ENCODE data around the gene UBR2. TPM values are rescaled to one million over a fixed set of nuclear protein-coding genes. Genes with fewer than 3 reads are reported as not detected.

The UBR2 gene
- total RNA-seq, 1 donor from 2014 or later: 16.6 TPM

DNA sequence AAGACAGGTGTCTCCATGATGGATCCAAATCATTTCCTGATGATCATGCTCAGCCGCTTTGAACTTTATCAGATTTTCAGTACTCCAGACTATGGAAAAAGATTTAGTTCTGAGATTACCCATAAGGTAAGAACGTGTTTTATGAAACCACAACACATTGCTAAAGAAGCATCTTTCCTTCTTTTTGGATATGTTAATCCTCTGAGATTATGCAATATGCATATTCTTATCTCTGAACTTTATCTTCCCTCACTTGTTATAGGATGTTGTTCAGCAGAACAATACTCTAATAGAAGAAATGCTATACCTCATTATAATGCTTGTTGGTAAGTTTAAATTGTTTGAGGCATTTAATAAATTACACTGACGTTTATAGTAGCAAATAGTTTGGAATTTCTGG is 80.4 kb downstream of the UBR2 start:
- TF ChIP-seq, protein P1, sequence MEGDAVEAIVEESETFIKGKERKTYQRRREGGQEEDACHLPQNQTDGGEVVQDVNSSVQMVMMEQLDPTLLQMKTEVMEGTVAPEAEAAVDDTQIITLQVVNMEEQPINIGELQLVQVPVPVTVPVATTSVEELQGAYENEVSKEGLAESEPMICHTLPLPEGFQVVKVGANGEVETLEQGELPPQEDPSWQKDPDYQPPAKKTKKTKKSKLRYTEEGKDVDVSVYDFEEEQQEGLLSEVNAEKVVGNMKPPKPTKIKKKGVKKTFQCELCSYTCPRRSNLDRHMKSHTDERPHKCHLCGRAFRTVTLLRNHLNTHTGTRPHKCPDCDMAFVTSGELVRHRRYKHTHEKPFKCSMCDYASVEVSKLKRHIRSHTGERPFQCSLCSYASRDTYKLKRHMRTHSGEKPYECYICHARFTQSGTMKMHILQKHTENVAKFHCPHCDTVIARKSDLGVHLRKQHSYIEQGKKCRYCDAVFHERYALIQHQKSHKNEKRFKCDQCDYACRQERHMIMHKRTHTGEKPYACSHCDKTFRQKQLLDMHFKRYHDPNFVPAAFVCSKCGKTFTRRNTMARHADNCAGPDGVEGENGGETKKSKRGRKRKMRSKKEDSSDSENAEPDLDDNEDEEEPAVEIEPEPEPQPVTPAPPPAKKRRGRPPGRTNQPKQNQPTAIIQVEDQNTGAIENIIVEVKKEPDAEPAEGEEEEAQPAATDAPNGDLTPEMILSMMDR (IDR thresholded peaks at IDR 0.05; ENCODE audit: insufficient read depth, low read length, severe bottlenecking): no peak
- FAIRE-seq: no peak
- DNase-seq (ENCODE audit: low read depth): no peak
- no peak overlapping the region for H3K4me3 ChIP-seq (ENCODE audit: low read depth, low read length)
- H3K36me3 ChIP-seq (ENCODE audit: control insufficient read depth, insufficient read depth, low read length): peaks cover 17% of the 10 kb centered on the region
- no peaks in the 10 kb centered on the region for H3K27me3 ChIP-seq (ENCODE audit: control insufficient read depth, insufficient read depth, low read length)

DNA sequence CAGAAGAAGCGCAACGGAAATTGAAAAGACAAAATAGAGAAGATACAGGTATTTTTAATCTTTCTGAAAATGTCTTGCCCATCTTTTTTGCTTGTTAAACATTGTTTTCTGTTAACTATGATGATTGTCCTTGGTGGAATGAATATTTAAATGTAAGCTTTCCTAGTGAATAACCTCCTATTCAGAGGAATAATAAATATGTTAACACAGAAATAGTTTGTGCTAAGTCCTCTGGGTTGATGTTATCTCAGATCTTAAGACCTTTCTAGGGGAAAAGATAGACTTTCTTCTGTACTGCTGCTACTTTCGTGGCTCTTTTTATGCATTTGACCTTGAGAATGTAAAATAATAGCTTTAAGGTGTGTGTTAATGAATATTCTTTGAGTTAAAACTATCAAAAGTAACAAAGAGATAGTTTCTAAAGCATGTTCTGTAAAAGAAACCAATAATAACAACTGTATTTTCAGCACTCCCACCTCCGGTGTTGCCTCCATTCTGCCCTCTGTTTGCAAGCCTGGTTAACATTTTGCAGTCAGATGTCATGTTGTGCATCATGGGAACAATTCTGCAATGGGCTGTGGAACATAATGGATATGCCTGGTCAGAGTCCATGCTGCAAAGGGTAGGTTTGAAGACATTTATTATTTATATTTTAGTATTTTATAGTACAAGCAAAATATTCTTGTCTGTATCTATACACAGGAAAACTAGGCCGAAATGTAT is 88.4 kb downstream of the UBR2 start:
- TF ChIP-seq, protein P1 (IDR thresholded peaks at IDR 0.05; ENCODE audit: insufficient read depth, low read length, severe bottlenecking): no peak
- H3K27me3 ChIP-seq (ENCODE audit: control insufficient read depth, insufficient read depth, low read length): no peaks in the 10 kb centered on the region
- H3K36me3 ChIP-seq (ENCODE audit: control insufficient read depth, insufficient read depth, low read length): peaks cover 6% of the 10 kb centered on the region
- DNase-seq (ENCODE audit: low read depth) (no peak), FAIRE-seq (no peak)
- H3K4me3 ChIP-seq (ENCODE audit: low read depth, low read length): no peak overlapping the region

DNA sequence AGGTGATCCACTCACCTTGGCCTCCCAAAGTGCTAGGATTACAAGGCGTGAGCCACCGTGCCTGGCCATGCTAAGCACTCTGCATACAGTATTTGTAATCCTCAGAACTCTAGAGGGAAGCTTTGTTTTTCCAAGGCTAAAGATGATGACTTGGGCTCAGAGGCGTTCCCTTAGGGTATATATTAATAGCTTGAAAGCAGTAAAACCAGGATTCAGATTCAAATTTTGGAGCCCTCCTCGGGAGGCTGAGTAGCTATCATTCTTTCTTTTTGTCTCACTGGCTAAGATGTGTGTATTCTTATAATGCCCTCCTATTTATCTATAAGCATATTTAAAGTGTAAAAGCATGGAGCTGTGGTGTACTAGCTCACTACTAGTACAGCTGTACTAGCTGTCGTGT is 90.0 kb downstream of the UBR2 start:
- TF ChIP-seq, protein P1 (IDR thresholded peaks at IDR 0.05; ENCODE audit: insufficient read depth, low read length, severe bottlenecking): no peak
- Histone ChIP-seq H3K4me3 (ENCODE audit: low read depth, low read length) (no peak overlapping the region), H3K36me3 (ENCODE audit: control insufficient read depth, insufficient read depth, low read length) (peaks cover 4% of the 10 kb centered on the region), H3K27me3 (ENCODE audit: control insufficient read depth, insufficient read depth, low read length) (no peaks in the 10 kb centered on the region)
- DNase-seq (ENCODE audit: low read depth): no peak
- no peak for FAIRE-seq

DNA sequence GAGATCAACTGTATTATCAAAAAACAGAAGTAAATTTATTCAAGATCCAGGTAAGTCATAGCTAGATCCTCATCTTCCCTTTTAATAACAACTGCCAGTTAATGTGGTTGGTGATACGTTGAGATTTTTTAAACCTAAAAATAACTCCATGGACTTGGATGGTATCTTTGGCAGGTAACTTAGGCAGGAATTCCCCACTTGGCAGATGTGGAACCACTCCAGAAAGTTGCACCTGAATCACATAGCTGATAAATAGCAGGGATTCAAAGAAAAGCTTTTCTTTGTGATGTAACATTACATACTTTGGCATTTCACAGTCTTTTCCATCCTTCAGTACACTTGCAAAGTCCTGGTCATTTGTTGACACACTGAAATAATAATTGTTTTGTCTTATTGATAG is 96.0 kb downstream of the UBR2 start:
- TF ChIP-seq, protein P1 (IDR thresholded peaks at IDR 0.05; ENCODE audit: insufficient read depth, low read length, severe bottlenecking): no peak
- Histone ChIP-seq H3K4me3 (ENCODE audit: low read depth, low read length) (no peak overlapping the region), H3K36me3 (ENCODE audit: control insufficient read depth, insufficient read depth, low read length) (peaks cover 8% of the 10 kb centered on the region), H3K27me3 (ENCODE audit: control insufficient read depth, insufficient read depth, low read length) (no peaks in the 10 kb centered on the region)
- DNase-seq (ENCODE audit: low read depth): no peak
- FAIRE-seq: no peak

DNA sequence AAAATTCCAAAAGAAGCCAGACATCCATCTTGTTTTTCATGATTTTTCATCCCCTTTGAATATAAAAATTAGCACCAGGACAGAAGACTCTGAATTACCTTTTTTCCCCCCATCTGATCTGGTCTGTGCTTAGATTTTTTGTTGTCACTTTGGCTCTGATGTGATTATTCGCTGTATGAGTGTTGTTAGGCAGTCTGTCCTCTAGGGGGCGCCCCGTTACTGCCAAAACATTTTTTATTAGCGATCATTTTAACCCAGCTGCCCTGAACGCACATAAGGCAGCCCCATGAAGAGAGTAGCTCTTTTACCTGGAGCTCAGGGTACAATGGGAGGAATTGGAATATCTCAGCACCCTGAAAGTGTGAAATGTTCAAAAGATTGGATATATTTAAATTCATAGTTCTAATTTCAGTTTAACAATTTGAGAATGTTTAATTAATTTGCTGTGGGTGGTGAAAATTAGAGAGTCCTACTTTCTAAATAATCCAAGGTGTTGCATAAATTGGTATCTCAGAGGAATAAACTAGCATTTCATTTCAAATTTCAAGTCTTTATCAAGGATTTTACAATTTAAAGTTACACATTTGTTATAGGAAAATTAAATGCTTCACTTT is 97.8 kb downstream of the UBR2 start:
- peak; percentile 48 for DNase-seq (ENCODE audit: low read depth)
- TF ChIP-seq, protein P1 (IDR thresholded peaks at IDR 0.05; ENCODE audit: insufficient read depth, low read length, severe bottlenecking): peak; percentile 77
- H3K4me3 ChIP-seq (ENCODE audit: low read depth, low read length): no peak overlapping the region
- peaks cover 12% of the 10 kb centered on the region for H3K36me3 ChIP-seq (ENCODE audit: control insufficient read depth, insufficient read depth, low read length)
- H3K27me3 ChIP-seq (ENCODE audit: control insufficient read depth, insufficient read depth, low read length): no peaks in the 10 kb centered on the region
- FAIRE-seq: no peak
